ENCODE data around the gene PAQR4.
A peak's percentile ranks its signal among the peaks of the same experiment; 100 is the strongest.

PAQR4 gene

GRCh38 chr16:3013998-3014690 lies 45.0 kb downstream of the PAQR4 start:
- no peak for TF ChIP-seq CTCF (IDR thresholded peaks at IDR 0.05; ENCODE audit: borderline replicate concordance, insufficient read depth, low read depth, low read length)
- no peak overlapping the region for H3K4me3 ChIP-seq (ENCODE audit: low read depth, low read length)

- TF ChIP-seq CTCF (IDR thresholded peaks at IDR 0.05; ENCODE audit: borderline replicate concordance, insufficient read depth, low read depth, low read length) = no peak
- no peak overlapping the region for H3K4me3 ChIP-seq (ENCODE audit: low read depth, low read length)
These were observed 45.8 kb downstream of the PAQR4 start for GRCh38 chr16:3014971-3015370.

- TF ChIP-seq CTCF (IDR thresholded peaks at IDR 0.05; ENCODE audit: borderline replicate concordance, insufficient read depth, low read depth, low read length) = no peak
- H3K4me3 ChIP-seq (ENCODE audit: low read depth, low read length) = no peak overlapping the region
These were observed 46.8 kb downstream of the PAQR4 start for GRCh38 chr16:3015865-3016521.

- no peak overlapping the region for H3K4me3 ChIP-seq (ENCODE audit: low read depth, low read length)
- no peak for TF ChIP-seq CTCF (IDR thresholded peaks at IDR 0.05; ENCODE audit: borderline replicate concordance, insufficient read depth, low read depth, low read length)
These were observed 48.2 kb downstream of the PAQR4 start for GRCh38 chr16:3017344-3017743.

- H3K4me3 ChIP-seq (ENCODE audit: low read depth, low read length) = no peak within 1 kb of the TSS
- peak; percentile 30; the same call in 1 of the 2 replicates for TF ChIP-seq CTCF (IDR thresholded peaks at IDR 0.05; ENCODE audit: borderline replicate concordance, insufficient read depth, low read depth, low read length)
These were observed 48.8 kb downstream of the PAQR4 start, which contains the start of gene CLDN6 for GRCh38 chr16:3017794-3018506. CLDN6 (minus strand) TSS chr16:3018183; CDS start chr16:3016021, 2,162 bp downstream.

- H3K4me3 ChIP-seq (ENCODE audit: low read depth, low read length) = peak overlapping the region; percentile 42
- no peak for TF ChIP-seq CTCF (IDR thresholded peaks at IDR 0.05; ENCODE audit: borderline replicate concordance, insufficient read depth, low read depth, low read length)
These were observed 50.6 kb downstream of the PAQR4 start for GRCh38 chr16:3019594-3020246.

Data from GM12875 (cell line).